PFSK-1 (cell line): ENCODE data around the gene NCLN.

Source experiments
- FOXP2 ChIP-seq: optimal IDR thresholded peaks from 2 replicates; pipeline ENCODE3; 2011; ENCODE audit warnings: borderline replicate concordance, control low read depth, inconsistent platforms; ENCODE audit not compliant: insufficient read depth; ENCODE audit errors: extremely low read length, extremely low read depth
- POLR2AphosphoS5 ChIP-seq: IDR thresholded peaks from 2 replicates; pipeline ENCODE4 v1.6.1; 2012; ENCODE audit warnings: low read depth, mild to moderate bottlenecking, control low read depth, low read length, moderate library complexity
- SIN3A ChIP-seq: IDR thresholded peaks from 2 replicates; pipeline ENCODE4 v1.6.1; 2012; ENCODE audit warnings: mild to moderate bottlenecking, low read length, moderate library complexity, borderline replicate concordance; ENCODE audit not compliant: insufficient read depth
- TAF1 ChIP-seq: IDR thresholded peaks from 2 replicates; pipeline ENCODE4 v1.6.1; 2012; ENCODE audit warnings: low read length, control low read depth, borderline replicate concordance; ENCODE audit not compliant: insufficient read depth
- TF ChIP-seq, protein P1 (sequence below), 2 experiments: IDR thresholded peaks; 2 replicates each; pipeline versions ENCODE4 v1.6.1 to v1.8.0; 2011 to 2012; ENCODE audit warnings: low read depth in 2 of 2, low read length in 2 of 2, control low read depth in 1 of 2, inconsistent platforms in 1 of 2, mild to moderate bottlenecking in 1 of 2, moderate library complexity in 1 of 2; ENCODE audit not compliant: insufficient read depth in 1 of 2

NCLN gene

GRCh38 chr19:3146677-3147100 lies 39.0 kb upstream of the NCLN start:
- TF ChIP-seq SIN3A: no peak
- TF ChIP-seq FOXP2: no peak
- no peak for TF ChIP-seq POLR2AphosphoS5
- no peak for TF ChIP-seq TAF1
- TF ChIP-seq, protein P1, sequence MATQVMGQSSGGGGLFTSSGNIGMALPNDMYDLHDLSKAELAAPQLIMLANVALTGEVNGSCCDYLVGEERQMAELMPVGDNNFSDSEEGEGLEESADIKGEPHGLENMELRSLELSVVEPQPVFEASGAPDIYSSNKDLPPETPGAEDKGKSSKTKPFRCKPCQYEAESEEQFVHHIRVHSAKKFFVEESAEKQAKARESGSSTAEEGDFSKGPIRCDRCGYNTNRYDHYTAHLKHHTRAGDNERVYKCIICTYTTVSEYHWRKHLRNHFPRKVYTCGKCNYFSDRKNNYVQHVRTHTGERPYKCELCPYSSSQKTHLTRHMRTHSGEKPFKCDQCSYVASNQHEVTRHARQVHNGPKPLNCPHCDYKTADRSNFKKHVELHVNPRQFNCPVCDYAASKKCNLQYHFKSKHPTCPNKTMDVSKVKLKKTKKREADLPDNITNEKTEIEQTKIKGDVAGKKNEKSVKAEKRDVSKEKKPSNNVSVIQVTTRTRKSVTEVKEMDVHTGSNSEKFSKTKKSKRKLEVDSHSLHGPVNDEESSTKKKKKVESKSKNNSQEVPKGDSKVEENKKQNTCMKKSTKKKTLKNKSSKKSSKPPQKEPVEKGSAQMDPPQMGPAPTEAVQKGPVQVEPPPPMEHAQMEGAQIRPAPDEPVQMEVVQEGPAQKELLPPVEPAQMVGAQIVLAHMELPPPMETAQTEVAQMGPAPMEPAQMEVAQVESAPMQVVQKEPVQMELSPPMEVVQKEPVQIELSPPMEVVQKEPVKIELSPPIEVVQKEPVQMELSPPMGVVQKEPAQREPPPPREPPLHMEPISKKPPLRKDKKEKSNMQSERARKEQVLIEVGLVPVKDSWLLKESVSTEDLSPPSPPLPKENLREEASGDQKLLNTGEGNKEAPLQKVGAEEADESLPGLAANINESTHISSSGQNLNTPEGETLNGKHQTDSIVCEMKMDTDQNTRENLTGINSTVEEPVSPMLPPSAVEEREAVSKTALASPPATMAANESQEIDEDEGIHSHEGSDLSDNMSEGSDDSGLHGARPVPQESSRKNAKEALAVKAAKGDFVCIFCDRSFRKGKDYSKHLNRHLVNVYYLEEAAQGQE (IDR thresholded peaks at IDR 0.05; ENCODE audit: insufficient read depth in 1 of 2, low read depth in 2 of 2, low read length in 2 of 2): no peak

GRCh38 chr19:3148503-3148902 lies 37.2 kb upstream of the NCLN start:
- no peak for TF ChIP-seq FOXP2
- TF ChIP-seq, protein P1 (IDR thresholded peaks at IDR 0.05; ENCODE audit: insufficient read depth in 1 of 2, low read depth in 2 of 2, low read length in 2 of 2): no peak
- no peak for TF ChIP-seq SIN3A
- TF ChIP-seq TAF1: no peak
- no peak for TF ChIP-seq POLR2AphosphoS5

- TF ChIP-seq POLR2AphosphoS5 (no peak), TAF1 (no peak), FOXP2 (no peak), SIN3A (no peak)
- TF ChIP-seq, protein P1 (IDR thresholded peaks at IDR 0.05; ENCODE audit: insufficient read depth in 1 of 2, low read depth in 2 of 2, low read length in 2 of 2): no peak
Observed at GRCh38 chr19:3149089-3149488, 36.6 kb upstream of the NCLN start.

- no peak for TF ChIP-seq SIN3A
- no peak for TF ChIP-seq POLR2AphosphoS5
- TF ChIP-seq, protein P1 (IDR thresholded peaks at IDR 0.05; ENCODE audit: insufficient read depth in 1 of 2, low read depth in 2 of 2, low read length in 2 of 2): no peak
- TF ChIP-seq FOXP2: no peak
- no peak for TF ChIP-seq TAF1
Observed at GRCh38 chr19:3149526-3150505, 35.9 kb upstream of the NCLN start.
